GM12878 (cell line): Measurements from ENCODE around the gene APOC4. TPM values are rescaled to one million over a fixed set of nuclear protein-coding genes. Genes with fewer than 3 reads are reported as not detected.
"Not testable (repeated sequence)": the region's sequence is repeated elsewhere in the genome, so short reads cannot be mapped to it uniquely, and the experiment has no call there.

ENCODE experiments used
- ATAC-seq: fragments of 200-7000 bp; cut with Tn5 transposase; 3 replicates; pipeline ENCODE4 v1.9.1; 2020; ENCODE audit warnings: mild to moderate bottlenecking, moderate library complexity
- BruUV-seq: library from RNA; stranded (reverse); fragments of 400-500 nt; replicated peaks from 2 replicates; lab custom pipeline; 2021; lab: Mats Ljungman, UMichigan
- CTCF ChIA-PET: fragments of 300-600 bp; sonication (Branson Sonifier 250); formaldehyde crosslinking; extraction: SDS; loops from one replicate; lab custom pipeline; 2021; ENCODE audit warnings: inconsistent platforms; lab: Yijun Ruan, JAX
- POLR2A ChIA-PET: fragments of 350-600 bp; formaldehyde crosslinking; extraction: SDS; loops from one replicate; lab custom pipeline; 2021; ENCODE audit warnings: inconsistent platforms; lab: Charles Lee
- RAD21 ChIA-PET: fragments of 300-600 bp; sonication (Branson Sonifier 250); formaldehyde crosslinking; loops from one replicate; lab custom pipeline; 2023; ENCODE audit warnings: antibody characterized with exemption; ENCODE audit not compliant: unreplicated experiment; lab: Charles Lee
- SMC1A ChIA-PET: fragments of 300-600 bp; sonication (Branson Sonifier 250); formaldehyde crosslinking; loops from one replicate; lab custom pipeline; 2023; ENCODE audit not compliant: unreplicated experiment, uncharacterized antibody; lab: Charles Lee
- DNase-seq: peaks from one replicate; pipeline ENCODE4 v3.0.0-alpha.2; 2011; ENCODE audit warnings: low read depth, low spot score
- FAIRE-seq: peaks from 3 replicates; lab custom pipeline; 2011; peaks lifted over from hg19 to GRCh38; lab: Jason Lieb, UNC
- H2AFZ ChIP-seq: 2 replicates; pipeline ENCODE4 v1.6.0; 2011; ENCODE audit warnings: low read depth, low read length, control low read depth; ENCODE audit not compliant: control insufficient read depth
- H3K27ac ChIP-seq: 2 replicates; pipeline ENCODE4 v1.5.1; 2011; ENCODE audit warnings: control low read depth; ENCODE audit not compliant: control insufficient read depth, insufficient read depth
- H3K27me3 ChIP-seq, 2 experiments: replicated peaks in 1 of 2; 2 replicates each; pipeline versions ENCODE4 v1.6.0 to v1.6.1; 2011; ENCODE audit warnings: low read length in 1 of 2; ENCODE audit not compliant: control insufficient read depth in 2 of 2, insufficient read depth in 2 of 2
- H3K36me3 ChIP-seq, 2 experiments: 2 replicates each; pipeline ENCODE4 v1.5.1; 2011; ENCODE audit warnings: low read length in 1 of 2; ENCODE audit not compliant: control insufficient read depth in 2 of 2, insufficient read depth in 2 of 2
- H3K4me1 ChIP-seq: 2 replicates; pipeline ENCODE4 v1.6.1; 2011; ENCODE audit warnings: mild to moderate bottlenecking, low read length, moderate library complexity, mixed read lengths; ENCODE audit not compliant: control insufficient read depth, insufficient read depth
- H3K4me2 ChIP-seq: 2 replicates; pipeline ENCODE4 v1.6.0; 2011; ENCODE audit warnings: control low read depth; ENCODE audit not compliant: control insufficient read depth, insufficient read depth
- H3K4me3 ChIP-seq: fragments of 200-600 bp; sonication (generic); 2 replicates; pipeline ENCODE4 v1.5.1; 2016
- H3K79me2 ChIP-seq: 2 replicates; pipeline ENCODE4 v1.6.0; 2011; ENCODE audit warnings: low read length; ENCODE audit not compliant: control insufficient read depth, insufficient read depth
- H3K9ac ChIP-seq: 2 replicates; pipeline ENCODE4 v1.8.0; 2011; ENCODE audit warnings: low read length, control low read depth, mixed read lengths; ENCODE audit not compliant: control insufficient read depth, insufficient read depth
- H3K9me3 ChIP-seq: replicated peaks from 3 replicates; pipeline ENCODE4 v1.5.1; 2011; ENCODE audit warnings: mild to moderate bottlenecking, low read length; ENCODE audit not compliant: control insufficient read depth, insufficient read depth
- H4K20me1 ChIP-seq: 2 replicates; pipeline ENCODE4 v1.6.0; 2011; ENCODE audit not compliant: control insufficient read depth, insufficient read depth
- ATF7 ChIP-seq: fragments of 450-650 bp; IDR thresholded peaks from 2 replicates; pipeline ENCODE4 v1.6.1; 2016; ENCODE audit warnings: low read depth, mild to moderate bottlenecking
- BHLHE40 ChIP-seq, 2 experiments: fragments of 450-650 bp in 1 of 2; IDR thresholded peaks; 2 replicates each; pipeline ENCODE4 v1.6.1; 2011 to 2017; ENCODE audit warnings: low read depth in 2 of 2, borderline replicate concordance in 1 of 2, improper control_type of control experiment in 1 of 2, low read length in 1 of 2, mild to moderate bottlenecking in 1 of 2
- CEBPB ChIP-seq, 2 experiments: fragments of 150-350 bp in 1 of 2; IDR thresholded peaks; 2 replicates each; pipeline ENCODE4 v1.6.1; 2012 to 2014; ENCODE audit warnings: low read depth in 2 of 2, low read length in 2 of 2, borderline replicate concordance in 1 of 2, inconsistent platforms in 1 of 2
- CREB1 ChIP-seq: IDR thresholded peaks from 2 replicates; pipeline ENCODE4 v1.6.1; 2012; ENCODE audit warnings: low read depth, mild to moderate bottlenecking, inconsistent platforms
- CREM ChIP-seq: IDR thresholded peaks from 2 replicates; pipeline ENCODE4 v1.6.1; 2014; ENCODE audit warnings: antibody characterized with exemption, low read depth
- EED ChIP-seq: sonication (generic); IDR thresholded peaks from 2 replicates; pipeline ENCODE4 v1.6.1; 2016; ENCODE audit warnings: antibody characterized with exemption, low read depth
- KLF5 ChIP-seq: fragments of 450-650 bp; IDR thresholded peaks from 2 replicates; pipeline ENCODE4 v1.6.1; 2014; ENCODE audit warnings: mild to moderate bottlenecking; ENCODE audit not compliant: partially characterized antibody
- MTA2 ChIP-seq: fragments of 450-650 bp; IDR thresholded peaks from 2 replicates; pipeline ENCODE4 v1.6.1; 2016; ENCODE audit warnings: low read depth, mild to moderate bottlenecking, moderate library complexity
- NBN ChIP-seq: fragments of 450-650 bp; IDR thresholded peaks from 2 replicates; pipeline ENCODE4 v1.6.1; 2016
- NFYB ChIP-seq: IDR thresholded peaks from 2 replicates; pipeline ENCODE4 v1.6.1; 2011; ENCODE audit warnings: low read depth, mild to moderate bottlenecking, low read length, improper control_type of control experiment, moderate library complexity; ENCODE audit not compliant: insufficient read depth
- NR2F1 ChIP-seq: fragments of 450-650 bp; conservative IDR thresholded peaks from 2 replicates; pipeline ENCODE4 v1.6.1; 2017; ENCODE audit warnings: mild to moderate bottlenecking
- NRF1 ChIP-seq: conservative IDR thresholded peaks from 2 replicates; pipeline ENCODE4 v1.6.1; 2011; ENCODE audit warnings: mild to moderate bottlenecking, low read depth, low read length, improper control_type of control experiment
- RFX5 ChIP-seq: IDR thresholded peaks from 2 replicates; pipeline ENCODE4 v1.6.1; 2011; ENCODE audit warnings: low read depth, low read length, improper control_type of control experiment
- SP1 ChIP-seq: IDR thresholded peaks from one replicate; pipeline ENCODE4 v1.6.1; 2011; ENCODE audit warnings: low read depth, low read length
- WGBS: methylation state at CpG from one replicate; pipeline ENCODE4 v1.1.6; 2016; ENCODE audit warnings: low lambda C conversion rate; ENCODE audit not compliant: insufficient replicate concordance, insufficient coverage; ENCODE audit errors: missing lambda C conversion rate; 5-methylcytosine and 5-hydroxymethylcytosine counted together
- in situ Hi-C: fragments of 300-500 bp; cut with MboI; formaldehyde crosslinking; loops from 9 replicates; pipeline ENCODE4 v1.14.3; 2018; ENCODE audit warnings: mixed read lengths
- intact Hi-C: fragments of 100-400 bp; cut with micrococcal nuclease; formaldehyde crosslinking; loops from one replicate; pipeline ENCODE4 v1.14.2; 2022; ENCODE audit not compliant: unreplicated experiment
- polyA plus RNA-seq, 11 experiments: library from polyadenylated mRNA; depleted of rRNA in 4 of 11; unstranded in 6 of 11; stranded (reverse) in 5 of 11; fragments of >200 nt; fragmentation: Nextera tagmentation in 4 of 11; fragmentation: Illumina TruSeq in 1 of 11; extraction: Ambion mirVana in 4 of 11; extraction: Trizol in 1 of 11; gene quantifications; 1 replicate in 1 of 11; 2 replicates in 10 of 11; pipeline versions ENCODE4 v1.2.1 to v1.2.3, GENCODE V29; 2011 to 2016; ENCODE audit warnings: inconsistent platforms in 2 of 11, missing spikeins in 2 of 11, low read depth in 1 of 11
- total RNA-seq, 4 experiments: library from RNA; depleted of rRNA in 3 of 4; stranded (reverse); fragments of >200 nt in 3 of 4; fragmentation: Illumina TruSeq in 1 of 4; extraction: Trizol in 1 of 4; gene quantifications; 2 replicates each; pipeline versions ENCODE4 v1.2.1 to v1.2.3, GENCODE V29; 2013 to 2021
- TF ChIP-seq, protein P1 (sequence below): fragments of 450-650 bp; IDR thresholded peaks from 2 replicates; pipeline ENCODE4 v1.6.1; 2014; ENCODE audit warnings: mild to moderate bottlenecking

The APOC4 gene
- total and polyA plus RNA-seq, 10 of the 15 experiments (the other 5 are each of a cell fraction or from before 2014, with no cell fraction given): not detected

DNA sequence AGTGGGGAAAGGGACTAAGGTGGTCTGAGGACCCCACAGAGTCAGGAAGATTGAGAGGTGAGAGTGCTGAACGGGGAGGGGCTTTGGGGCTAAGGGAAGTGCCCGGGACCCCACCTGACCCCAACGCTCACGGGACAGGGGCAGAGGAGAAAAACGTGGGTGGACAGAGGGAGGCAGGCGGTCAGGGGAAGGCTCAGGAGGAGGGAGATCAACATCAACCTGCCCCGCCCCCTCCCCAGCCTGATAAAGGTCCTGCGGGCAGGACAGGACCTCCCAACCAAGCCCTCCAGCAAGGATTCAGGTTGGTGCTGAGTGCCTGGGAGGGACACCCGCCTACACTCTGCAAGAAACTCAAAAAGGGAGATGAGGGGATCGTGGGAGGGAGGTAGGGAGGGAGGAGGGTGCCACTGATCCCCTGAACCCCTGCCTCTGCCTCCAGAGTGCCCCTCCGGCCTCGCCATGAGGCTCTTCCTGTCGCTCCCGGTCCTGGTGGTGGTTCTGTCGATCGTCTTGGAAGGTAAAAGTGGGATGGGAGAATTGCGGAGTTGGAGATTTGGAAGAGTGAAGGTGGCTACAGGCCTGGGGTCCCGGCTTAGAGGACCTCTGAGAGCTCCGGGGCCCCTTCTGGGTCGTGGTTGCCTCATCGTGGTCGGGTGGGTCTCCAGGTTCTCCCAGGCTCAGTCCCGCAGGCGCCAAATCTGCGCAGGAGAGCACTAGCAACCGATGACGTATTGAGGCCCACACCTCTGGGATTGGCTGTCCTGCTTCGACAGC lies 27.4 kb upstream of the APOC4 start, which contains the start of gene APOC1:
TSS of gene APOC1 (plus strand) at position 176 of the 774 bp plus-strand sequence. CDS start at position 460, 284 bp downstream.
- BruUV-seq, SMC1A ChIA-PET: not testable (repeated sequence)
- peak; percentile 80 for FAIRE-seq

More for the DNA sequence above, 27.4 kb upstream of the APOC4 start, which contains the start of gene APOC1:
- CTCF ChIA-PET: interaction anchor here (1.0 to 1.4 kb wide), 2 partner anchors 9 to 11 kb away, joined by 3 read pairs; partner anchors contain the start of gene APOE
- H3K36me3 ChIP-seq, H3K9me3 ChIP-seq, in situ Hi-C loops, H3K27me3 ChIP-seq, H4K20me1 ChIP-seq, H3K4me1 ChIP-seq, intact Hi-C loops, H3K79me2 ChIP-seq: not testable (repeated sequence)
- TF ChIP-seq RFX5 (peak; percentile 98), NBN (0 out of 2 replicates have a peak, but pooled peaks have one; percentile 66), SP1 (peak; percentile 63), BHLHE40 (IDR thresholded peaks at IDR 0.05; ENCODE audit: borderline replicate concordance in 1 of 2, low read depth in 2 of 2, low read length in 1 of 2) (peak; percentile 24 to 40; a peak in 1 of 4 replicates), NRF1 (0 out of 2 replicates have a peak, but pooled peaks have one; percentile 4), NFYB (peak; percentile 97), EED (0 out of 2 replicates have a peak, but pooled peaks have one; percentile 32), CREM (peak; percentile 97), CEBPB (IDR thresholded peaks at IDR 0.05; ENCODE audit: borderline replicate concordance in 1 of 2, low read depth in 2 of 2, low read length in 2 of 2) (peak in 1 of 2 experiments; percentile 83; a peak in 1 of 4 replicates), NR2F1 (0 out of 2 replicates have a peak, but pooled peaks have one; percentile 5), KLF5 (peak; percentile 27), MTA2 (0 out of 2 replicates have a peak, but pooled peaks have one; percentile 17), ATF7 (peak; percentile 89), CREB1 (peak; percentile 95)
- TF ChIP-seq, protein P1, sequence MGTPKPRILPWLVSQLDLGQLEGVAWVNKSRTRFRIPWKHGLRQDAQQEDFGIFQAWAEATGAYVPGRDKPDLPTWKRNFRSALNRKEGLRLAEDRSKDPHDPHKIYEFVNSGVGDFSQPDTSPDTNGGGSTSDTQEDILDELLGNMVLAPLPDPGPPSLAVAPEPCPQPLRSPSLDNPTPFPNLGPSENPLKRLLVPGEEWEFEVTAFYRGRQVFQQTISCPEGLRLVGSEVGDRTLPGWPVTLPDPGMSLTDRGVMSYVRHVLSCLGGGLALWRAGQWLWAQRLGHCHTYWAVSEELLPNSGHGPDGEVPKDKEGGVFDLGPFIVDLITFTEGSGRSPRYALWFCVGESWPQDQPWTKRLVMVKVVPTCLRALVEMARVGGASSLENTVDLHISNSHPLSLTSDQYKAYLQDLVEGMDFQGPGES: 0 out of 2 replicates have a peak, but pooled peaks have one; percentile 47
- H3K4me2 ChIP-seq: peak within 1 kb of the TSS; percentile 76
- H3K4me3 ChIP-seq: peak within 1 kb of the TSS; percentile 64
- WGBS: 6% methylated on average over 22 of the region's 28 CpGs
- H3K9ac ChIP-seq: peak within 1 kb of the TSS; percentile 32
- DNase-seq (peak; percentile 40), ATAC-seq (peak; percentile 98)
- H2AFZ ChIP-seq: peak within 1 kb of the TSS; percentile 83
- POLR2A ChIA-PET: interaction anchor here (0.6 kb wide), 1 partner anchor 169 kb away, joined by 3 read pairs; no protein-coding TSS in a partner anchor
- RAD21 ChIA-PET: interaction anchor here (0.7 kb wide), 1 partner anchor 273 kb away, joined by 4 read pairs; no protein-coding TSS in a partner anchor
- 0 out of 2 replicates have a peak within 1 kb of the TSS, but pooled peaks have one; percentile 38 for H3K27ac ChIP-seq
